ENCODE data around the gene CD151. TPM values are rescaled to one million over a fixed set of nuclear protein-coding genes. Genes with fewer than 3 reads are reported as not detected.
A peak's percentile ranks its signal among the peaks of the same experiment; 100 is the strongest.

Gene CD151
- total and polyA plus RNA-seq, 2 experiments from 2014 or later = 248 to 356 TPM

GRCh38 chr11:831118-831864 lies 1.5 kb upstream of the CD151 start:
- peaks cover 20% of the 10 kb centered on the region for H4K20me1 ChIP-seq (ENCODE audit: insufficient read depth, poor library complexity, severe bottlenecking)
- H3K27ac ChIP-seq = no peak overlapping the region
- H3K36me3 ChIP-seq (replicated peaks; ENCODE audit: insufficient read depth, low read depth) = no peaks in the 10 kb centered on the region
- no peaks in the 10 kb centered on the region for H3K9me3 ChIP-seq (ENCODE audit: low read depth)
- no peak overlapping the region for H2AFZ ChIP-seq
- TF ChIP-seq EZH2 (IDR thresholded peaks at IDR 0.05; ENCODE audit: borderline replicate concordance) (no peak), CTCF (IDR thresholded peaks at IDR 0.05; ENCODE audit: poor library complexity) (no peak), EZH2phosphoT487 (IDR thresholded peaks at IDR 0.05; ENCODE audit: low read depth, severe bottlenecking, unreplicated experiment) (no peak)
- no peak for DNase-seq (ENCODE audit: low spot score)
- peaks cover 16% of the 10 kb centered on the region for H3K27me3 ChIP-seq
- H3K4me1 ChIP-seq (ENCODE audit: insufficient read depth) = peaks cover 58% of the 10 kb centered on the region
- H3K9me2 ChIP-seq (replicated peaks; ENCODE audit: insufficient read depth) = no peaks in the 10 kb centered on the region
- 54% methylated on average over 30 of the region's 31 CpGs for WGBS (ENCODE audit: low lambda C conversion rate, missing lambda C conversion rate)
- no peak overlapping the region for H3K4me3 ChIP-seq
- peaks cover 28% of the 10 kb centered on the region for H3K79me2 ChIP-seq
- H3K4me2 ChIP-seq = peak overlapping the region; percentile 97

DNA sequence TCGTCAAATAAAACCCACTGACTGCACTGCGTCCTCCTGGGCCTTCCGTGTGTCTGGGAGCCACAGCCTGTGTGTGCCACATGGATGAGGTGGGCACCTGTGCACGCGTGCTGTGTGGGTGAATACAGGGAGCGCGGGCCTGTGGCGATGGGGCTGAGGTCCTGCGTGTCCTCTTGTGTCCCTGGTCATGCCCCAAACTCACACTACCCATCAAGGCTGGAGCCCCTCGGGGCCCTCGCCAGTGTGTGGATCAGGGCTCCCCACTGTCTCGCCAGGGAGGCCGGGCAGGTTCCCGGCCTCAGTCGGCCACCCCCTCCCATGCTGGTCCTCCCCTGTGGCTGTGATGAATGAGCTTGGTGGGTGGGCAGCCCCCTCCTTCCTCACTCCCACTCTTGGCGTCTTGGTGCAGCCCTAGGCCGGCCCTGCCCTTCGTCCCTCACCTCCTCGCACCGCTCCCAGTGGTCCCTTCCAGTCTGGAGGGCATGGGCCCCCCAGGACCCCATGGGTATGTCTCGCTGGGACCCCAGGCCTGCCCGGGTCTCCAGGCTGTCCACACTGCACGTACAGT lies 707 bp upstream of the CD151 start:
- Histone ChIP-seq H3K79me2 (peaks cover 31% of the 10 kb centered on the region), H3K4me1 (ENCODE audit: insufficient read depth) (peaks cover 50% of the 10 kb centered on the region), H3K4me2 (peak overlapping the region; percentile 96), H3K9me2 (replicated peaks; ENCODE audit: insufficient read depth) (no peaks in the 10 kb centered on the region), H3K27ac (peak overlapping the region; percentile 87), H3K36me3 (replicated peaks; ENCODE audit: insufficient read depth, low read depth) (no peaks in the 10 kb centered on the region), H3K4me3 (peak overlapping the region; percentile 39), H2AFZ (no peak overlapping the region), H3K9me3 (ENCODE audit: low read depth) (no peaks in the 10 kb centered on the region), H3K27me3 (peaks cover 10% of the 10 kb centered on the region), H4K20me1 (ENCODE audit: insufficient read depth, poor library complexity, severe bottlenecking) (peaks cover 21% of the 10 kb centered on the region)
- DNase-seq (ENCODE audit: low spot score) = no peak
- TF ChIP-seq EZH2phosphoT487 (IDR thresholded peaks at IDR 0.05; ENCODE audit: low read depth, severe bottlenecking, unreplicated experiment) = no peak
- TF ChIP-seq CTCF (IDR thresholded peaks at IDR 0.05; ENCODE audit: poor library complexity) = no peak
- 85% methylated on average over 12 of the region's 23 CpGs for WGBS (ENCODE audit: low lambda C conversion rate, missing lambda C conversion rate)

- peaks cover 9% of the 10 kb centered on the region for H3K27me3 ChIP-seq
- H3K9me2 ChIP-seq (replicated peaks; ENCODE audit: insufficient read depth) = no peaks in the 10 kb centered on the region
- H3K9me3 ChIP-seq (ENCODE audit: low read depth) = no peaks in the 10 kb centered on the region
- no peaks in the 10 kb centered on the region for H3K36me3 ChIP-seq (replicated peaks; ENCODE audit: insufficient read depth, low read depth)
- H3K4me1 ChIP-seq (ENCODE audit: insufficient read depth) = peaks cover 44% of the 10 kb centered on the region
- under 1% methylated on average over 17 of the region's 55 CpGs for WGBS (ENCODE audit: low lambda C conversion rate, missing lambda C conversion rate)
- peak; percentile 86 for DNase-seq (ENCODE audit: low spot score)
- peak overlapping the region; percentile 44 for H3K4me3 ChIP-seq
- peaks cover 21% of the 10 kb centered on the region for H4K20me1 ChIP-seq (ENCODE audit: insufficient read depth, poor library complexity, severe bottlenecking)
- H3K4me2 ChIP-seq = peak overlapping the region; percentile 98
- H3K79me2 ChIP-seq = peaks cover 31% of the 10 kb centered on the region
- peak overlapping the region; percentile 87 for H3K27ac ChIP-seq
- TF ChIP-seq EZH2phosphoT487 (IDR thresholded peaks at IDR 0.05; ENCODE audit: low read depth, severe bottlenecking, unreplicated experiment) (no peak), CTCF (IDR thresholded peaks at IDR 0.05; ENCODE audit: poor library complexity) (no peak), EZH2 (IDR thresholded peaks at IDR 0.05; ENCODE audit: borderline replicate concordance) (no peak)
- H2AFZ ChIP-seq = no peak overlapping the region
These were observed 501 bp downstream of the CD151 start for GRCh38 chr11:833114-833791.
